Measurements from ENCODE around the gene SETBP1.

- TF ChIP-seq ZNF701 (tag by site-specific recombination; IDR thresholded peaks at IDR 0.05) (no peak), BCL11A (tag by site-specific recombination; IDR thresholded peaks at IDR 0.05; ENCODE audit: low read depth) (no peak), ZBTB1 (tag by site-specific recombination; IDR thresholded peaks at IDR 0.05) (no peak), REST (tag by site-specific recombination; IDR thresholded peaks at IDR 0.05) (no peak), KLF1 (tag by site-specific recombination; IDR thresholded peaks at IDR 0.05) (no peak), CTCF (tag by site-specific recombination; IDR thresholded peaks at IDR 0.05) (no peak), ZSCAN30 (tag by site-specific recombination; IDR thresholded peaks at IDR 0.05) (no peak), YY1 (tag by site-specific recombination; IDR thresholded peaks at IDR 0.05) (no peak)
Observed at GRCh38 chr18:44668270-44668975, 12.3 kb upstream of the SETBP1 start.
